ENCODE results near the gene MYOCD. TPM values are rescaled to one million over a fixed set of nuclear protein-coding genes. Genes with fewer than 3 reads are reported as not detected.

MYOCD gene
- total RNA-seq, 1 experiment from 2014 or later: not detected

- CTCF ChIA-PET: no interaction called here
These were observed 91.1 kb downstream of the MYOCD start for GRCh38 chr17:12756786-12757185.

GRCh38 chr17:12759090-12759489 is 93.4 kb downstream of the MYOCD start:
- H3K27ac ChIP-seq: no peak overlapping the region
- no peaks in the 10 kb centered on the region for H3K36me3 ChIP-seq (ENCODE audit: low read depth)
- peaks cover 7% of the 10 kb centered on the region; the same call in 1 of the 2 replicates for H3K27me3 ChIP-seq (ENCODE audit: insufficient read depth, low read depth)
- no peak overlapping the region for H3K4me2 ChIP-seq
- H3K9me2 ChIP-seq (ENCODE audit: insufficient read depth): no peaks in the 10 kb centered on the region
- ChIA-PET CTCF (no interaction called here), POLR2A (ENCODE audit: unreplicated experiment) (no interaction called here)
- H3K4me3 ChIP-seq: no peak overlapping the region
- H3K9me3 ChIP-seq (ENCODE audit: insufficient read depth, low read depth): no peaks in the 10 kb centered on the region
- TF ChIP-seq EZH2 (IDR thresholded peaks at IDR 0.05; ENCODE audit: low read depth): no peak
- intact Hi-C loops (cut with micrococcal nuclease; ENCODE audit: unreplicated experiment): no loop called here
- H3K79me2 ChIP-seq (ENCODE audit: low read depth): no peaks in the 10 kb centered on the region
- H4K20me1 ChIP-seq (ENCODE audit: insufficient read depth): no peaks in the 10 kb centered on the region
- no TSS peak for BruUV-seq (replicated peaks)
- no peaks in the 10 kb centered on the region for H3K4me1 ChIP-seq (replicated peaks; ENCODE audit: insufficient read depth)
- no peaks in the 10 kb centered on the region for H3F3A ChIP-seq (ENCODE audit: insufficient read depth, low read depth)
- no peak for DNase-seq
- H2AFZ ChIP-seq: no peak overlapping the region

More at GRCh38 chr17:12756786-12757185, 91.1 kb downstream of the MYOCD start:
- no peak for DNase-seq
- H3K36me3 ChIP-seq (ENCODE audit: low read depth): no peaks in the 10 kb centered on the region
- peaks cover 12% of the 10 kb centered on the region; the same call in 1 of the 2 replicates for H3K27me3 ChIP-seq (ENCODE audit: insufficient read depth, low read depth)
- no peaks in the 10 kb centered on the region for H3K4me1 ChIP-seq (replicated peaks; ENCODE audit: insufficient read depth)
- H3K79me2 ChIP-seq (ENCODE audit: low read depth): no peaks in the 10 kb centered on the region
- no peak overlapping the region for H3K27ac ChIP-seq
- no peak for TF ChIP-seq CTCF (conservative IDR thresholded peaks at IDR 0.05)
- TF ChIP-seq EZH2 (IDR thresholded peaks at IDR 0.05; ENCODE audit: low read depth): no peak
- no TSS peak for BruUV-seq (replicated peaks)
- H3K9me2 ChIP-seq (ENCODE audit: insufficient read depth): no peaks in the 10 kb centered on the region
- H3K4me3 ChIP-seq: no peak overlapping the region
- no peak overlapping the region for H3K4me2 ChIP-seq
- H3F3A ChIP-seq (ENCODE audit: insufficient read depth, low read depth): no peaks in the 10 kb centered on the region
- POLR2A ChIA-PET (ENCODE audit: unreplicated experiment): no interaction called here
- H3K9me3 ChIP-seq (ENCODE audit: insufficient read depth, low read depth): no peaks in the 10 kb centered on the region
- intact Hi-C loops (cut with micrococcal nuclease; ENCODE audit: unreplicated experiment): no loop called here
- H2AFZ ChIP-seq: no peak overlapping the region
- H4K20me1 ChIP-seq (ENCODE audit: insufficient read depth): no peaks in the 10 kb centered on the region

- intact Hi-C loops (cut with micrococcal nuclease; ENCODE audit: unreplicated experiment): no loop called here
- Histone ChIP-seq H3K27ac (no peak overlapping the region), H3K36me3 (ENCODE audit: low read depth) (no peaks in the 10 kb centered on the region), H3K79me2 (ENCODE audit: low read depth) (no peaks in the 10 kb centered on the region), H3F3A (ENCODE audit: insufficient read depth, low read depth) (no peaks in the 10 kb centered on the region), H3K4me1 (replicated peaks; ENCODE audit: insufficient read depth) (no peaks in the 10 kb centered on the region), H3K9me3 (ENCODE audit: insufficient read depth, low read depth) (no peaks in the 10 kb centered on the region), H2AFZ (no peak overlapping the region), H3K27me3 (ENCODE audit: insufficient read depth, low read depth) (peaks cover 6% of the 10 kb centered on the region; the same call in 1 of the 2 replicates), H4K20me1 (ENCODE audit: insufficient read depth) (no peaks in the 10 kb centered on the region), H3K9me2 (ENCODE audit: insufficient read depth) (no peaks in the 10 kb centered on the region), H3K4me2 (no peak overlapping the region), H3K4me3 (no peak overlapping the region)
- ChIA-PET CTCF (no interaction called here), POLR2A (ENCODE audit: unreplicated experiment) (no interaction called here)
- BruUV-seq (replicated peaks): no TSS peak
- no peak for DNase-seq
- no peak for TF ChIP-seq CTCF (conservative IDR thresholded peaks at IDR 0.05)
- TF ChIP-seq EZH2 (IDR thresholded peaks at IDR 0.05; ENCODE audit: low read depth): no peak
These were observed 99.9 kb downstream of the MYOCD start for GRCh38 chr17:12765548-12765947.

- no peaks in the 10 kb centered on the region for H3K4me1 ChIP-seq (replicated peaks; ENCODE audit: insufficient read depth)
- intact Hi-C loops (cut with micrococcal nuclease; ENCODE audit: unreplicated experiment): no loop called here
- no peak overlapping the region for H3K27ac ChIP-seq
- H3K27me3 ChIP-seq (ENCODE audit: insufficient read depth, low read depth): peaks cover 6% of the 10 kb centered on the region; the same call in 1 of the 2 replicates
- no peaks in the 10 kb centered on the region for H3K9me2 ChIP-seq (ENCODE audit: insufficient read depth)
- no TSS peak for BruUV-seq (replicated peaks)
- H3K36me3 ChIP-seq (ENCODE audit: low read depth): no peaks in the 10 kb centered on the region
- no peak overlapping the region for H3K4me2 ChIP-seq
- no peaks in the 10 kb centered on the region for H3K79me2 ChIP-seq (ENCODE audit: low read depth)
- no peak for TF ChIP-seq EZH2 (IDR thresholded peaks at IDR 0.05; ENCODE audit: low read depth)
- TF ChIP-seq CTCF (conservative IDR thresholded peaks at IDR 0.05): no peak
- no peak overlapping the region for H2AFZ ChIP-seq
- H3F3A ChIP-seq (ENCODE audit: insufficient read depth, low read depth): no peaks in the 10 kb centered on the region
- H3K9me3 ChIP-seq (ENCODE audit: insufficient read depth, low read depth): no peaks in the 10 kb centered on the region
- CTCF ChIA-PET: no interaction called here
- H4K20me1 ChIP-seq (ENCODE audit: insufficient read depth): no peaks in the 10 kb centered on the region
- H3K4me3 ChIP-seq: no peak overlapping the region
- POLR2A ChIA-PET (ENCODE audit: unreplicated experiment): no interaction called here
- no peak for DNase-seq
These were observed 102.6 kb downstream of the MYOCD start for GRCh38 chr17:12768255-12768654.
